Peyer's patch (tissue), 4 donors: ENCODE measurements around the gene CD33. TPM values are rescaled to one million over a fixed set of nuclear protein-coding genes. Genes with fewer than 3 reads are reported as not detected.
"Not testable (repeated sequence)": the region's sequence is repeated elsewhere in the genome, so short reads cannot be mapped to it uniquely, and the experiment has no call there.

Experiments
- DNase-seq, 3 donors: peaks; one replicate each; pipeline ENCODE4 v3.0.0-alpha.2; 2017 to 2019
- H3K27ac ChIP-seq, 4 donors: fragments of 200-600 bp; sonication (generic); one replicate each; pipeline ENCODE4 v1.5.1; 2016 to 2019
- H3K27me3 ChIP-seq, 2 donors: fragments of 200-600 bp; sonication (generic); one replicate each; pipeline ENCODE4 v1.5.1; 2019
- H3K36me3 ChIP-seq, 3 donors: fragments of 200-600 bp; sonication (generic); one replicate each; pipeline ENCODE4 v1.5.1; 2016 to 2019
- H3K4me1 ChIP-seq, 4 donors: fragments of 200-600 bp; sonication (generic); one replicate each; pipeline ENCODE4 v1.5.1; 2016 to 2019
- H3K4me3 ChIP-seq, 4 donors: fragments of 200-600 bp; sonication (generic); 1 replicate in 3 of 4; 2 replicates in 1 of 4; pipeline ENCODE4 v1.5.1; 2016 to 2019; ENCODE audit warnings: mild to moderate bottlenecking in 1 of 4
- H3K9me3 ChIP-seq, 4 donors: fragments of 200-600 bp; sonication (generic); one replicate each; pipeline ENCODE4 v1.5.1; 2016 to 2019; ENCODE audit warnings: mild to moderate bottlenecking in 1 of 4
- POLR2A ChIP-seq, 2 donors: fragments of 450-650 bp; IDR thresholded peaks; one replicate each; pipeline ENCODE4 v1.5.1; 2017; ENCODE audit warnings: antibody characterized with exemption in 2 of 2, mild to moderate bottlenecking in 2 of 2, moderate library complexity in 2 of 2
- total RNA-seq, 4 donors: library from RNA; depleted of rRNA; stranded (reverse); fragments of >200 nt; gene quantifications; one replicate each; pipeline ENCODE4 v1.1.0, GENCODE V29; 2016
- TF ChIP-seq, protein P1 (sequence below), 6 experiments: fragments of 450-650 bp in 4 of 6; fragments of 200-600 bp in 2 of 6; sonication (generic) in 1 of 6; IDR thresholded peaks; one replicate each; pipeline ENCODE4 v1.5.1; 2017 to 2019; ENCODE audit warnings: antibody characterized with exemption in 6 of 6, mild to moderate bottlenecking in 3 of 6, moderate library complexity in 1 of 6

CD33 gene
- total RNA-seq, 4 donors from 2014 or later: 0.88 to 22.3 (median 2.4) TPM; not detected in 1

DNA sequence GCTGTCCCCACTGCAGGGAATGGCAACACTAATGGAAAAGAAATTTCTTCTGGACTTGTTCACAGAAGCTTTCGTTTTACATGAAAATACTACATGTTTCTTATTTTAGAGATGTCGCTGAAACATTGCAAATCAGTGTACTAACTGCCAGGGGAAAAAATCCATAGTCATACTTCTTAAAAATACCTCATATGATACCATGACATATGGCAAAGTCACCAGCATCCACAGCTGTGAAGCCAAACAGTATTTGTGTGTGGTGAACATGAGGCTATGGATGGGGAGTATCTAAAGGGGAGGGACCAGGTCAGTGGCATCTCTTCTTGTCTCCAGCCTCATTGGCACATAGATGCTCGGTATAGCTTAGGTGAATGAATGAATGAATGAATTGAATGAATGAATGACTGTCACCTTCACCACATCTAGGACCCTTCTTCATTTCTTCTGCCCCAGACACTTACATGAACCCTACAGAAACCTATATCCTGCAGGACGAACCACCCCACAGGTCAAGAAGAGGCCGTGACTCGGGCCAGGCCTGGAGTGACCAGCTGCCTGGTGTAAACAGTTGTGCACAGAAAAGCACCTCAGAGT lies 14.6 kb upstream of the CD33 start:
- Histone ChIP-seq H3K27me3 (no peaks in the 10 kb centered on the region), H3K9me3 (no peaks in the 10 kb centered on the region), H3K4me3 (no peak overlapping the region), H3K36me3 (no peaks in the 10 kb centered on the region), H3K27ac (no peak overlapping the region), H3K4me1 (no peaks in the 10 kb centered on the region)
- no peak for DNase-seq
- no peak for TF ChIP-seq POLR2A (IDR thresholded peaks at IDR 0.05)
- TF ChIP-seq, protein P1, sequence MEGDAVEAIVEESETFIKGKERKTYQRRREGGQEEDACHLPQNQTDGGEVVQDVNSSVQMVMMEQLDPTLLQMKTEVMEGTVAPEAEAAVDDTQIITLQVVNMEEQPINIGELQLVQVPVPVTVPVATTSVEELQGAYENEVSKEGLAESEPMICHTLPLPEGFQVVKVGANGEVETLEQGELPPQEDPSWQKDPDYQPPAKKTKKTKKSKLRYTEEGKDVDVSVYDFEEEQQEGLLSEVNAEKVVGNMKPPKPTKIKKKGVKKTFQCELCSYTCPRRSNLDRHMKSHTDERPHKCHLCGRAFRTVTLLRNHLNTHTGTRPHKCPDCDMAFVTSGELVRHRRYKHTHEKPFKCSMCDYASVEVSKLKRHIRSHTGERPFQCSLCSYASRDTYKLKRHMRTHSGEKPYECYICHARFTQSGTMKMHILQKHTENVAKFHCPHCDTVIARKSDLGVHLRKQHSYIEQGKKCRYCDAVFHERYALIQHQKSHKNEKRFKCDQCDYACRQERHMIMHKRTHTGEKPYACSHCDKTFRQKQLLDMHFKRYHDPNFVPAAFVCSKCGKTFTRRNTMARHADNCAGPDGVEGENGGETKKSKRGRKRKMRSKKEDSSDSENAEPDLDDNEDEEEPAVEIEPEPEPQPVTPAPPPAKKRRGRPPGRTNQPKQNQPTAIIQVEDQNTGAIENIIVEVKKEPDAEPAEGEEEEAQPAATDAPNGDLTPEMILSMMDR (IDR thresholded peaks at IDR 0.05): no peak

DNA sequence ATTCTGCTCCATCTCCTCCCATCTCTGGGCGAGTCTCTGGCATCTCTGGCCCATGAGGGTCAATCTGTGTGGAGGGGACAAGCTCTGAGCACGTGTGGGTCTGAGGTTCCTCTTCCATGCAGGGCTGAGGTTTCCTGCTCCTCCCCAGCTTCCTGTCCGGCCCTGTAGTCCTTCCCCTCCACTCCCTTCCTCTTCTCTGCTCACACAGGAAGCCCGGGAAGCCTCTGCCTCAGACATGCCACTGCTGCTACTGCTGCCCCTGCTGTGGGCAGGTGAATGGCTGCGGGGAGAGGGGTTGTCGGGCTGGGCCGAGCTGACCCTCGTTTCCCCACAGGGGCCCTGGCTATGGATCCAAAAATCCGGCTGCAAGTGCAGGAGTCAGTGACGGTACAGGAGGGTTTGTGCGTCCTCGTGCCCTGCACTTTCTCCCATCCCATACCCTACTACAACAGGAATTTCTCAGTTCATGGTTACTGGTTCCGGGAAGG lies 14.0 kb upstream of the CD33 start:
- H3K4me1 ChIP-seq, H3K27ac ChIP-seq, H3K9me3 ChIP-seq, H3K36me3 ChIP-seq, H3K27me3 ChIP-seq, DNase-seq: not testable (repeated sequence)
- H3K4me3 ChIP-seq: peak overlapping the region in 1 of 4 donors; percentile 17

DNA sequence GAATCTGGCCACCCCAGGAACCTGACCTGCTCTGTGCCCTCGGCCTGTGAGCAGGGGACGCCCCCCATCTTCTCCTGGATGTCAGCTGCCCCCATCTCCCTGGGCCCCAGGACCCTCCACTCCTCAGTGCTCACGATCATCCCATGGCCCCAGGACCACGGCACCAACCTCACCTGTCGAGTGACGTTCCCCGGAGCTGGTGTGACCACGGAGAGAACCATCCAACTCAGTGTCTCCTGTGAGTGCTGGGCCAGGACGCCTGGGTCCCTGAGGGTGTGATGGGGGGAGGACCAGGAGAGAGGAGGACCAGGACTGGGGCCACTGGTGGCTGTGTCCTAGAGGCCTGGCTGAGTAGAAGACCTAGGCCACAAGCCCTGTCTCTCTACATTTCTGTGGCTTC lies 13.0 kb upstream of the CD33 start:
- H3K36me3 ChIP-seq: no peaks in the 10 kb centered on the region
- H3K9me3 ChIP-seq: no peaks in the 10 kb centered on the region
- no peak for DNase-seq
- no peaks in the 10 kb centered on the region for H3K27me3 ChIP-seq
- TF ChIP-seq POLR2A (IDR thresholded peaks at IDR 0.05): no peak
- TF ChIP-seq, protein P1 (IDR thresholded peaks at IDR 0.05): no peak
- no peaks in the 10 kb centered on the region for H3K4me1 ChIP-seq
- no peak overlapping the region for H3K27ac ChIP-seq
- no peak overlapping the region for H3K4me3 ChIP-seq

DNA sequence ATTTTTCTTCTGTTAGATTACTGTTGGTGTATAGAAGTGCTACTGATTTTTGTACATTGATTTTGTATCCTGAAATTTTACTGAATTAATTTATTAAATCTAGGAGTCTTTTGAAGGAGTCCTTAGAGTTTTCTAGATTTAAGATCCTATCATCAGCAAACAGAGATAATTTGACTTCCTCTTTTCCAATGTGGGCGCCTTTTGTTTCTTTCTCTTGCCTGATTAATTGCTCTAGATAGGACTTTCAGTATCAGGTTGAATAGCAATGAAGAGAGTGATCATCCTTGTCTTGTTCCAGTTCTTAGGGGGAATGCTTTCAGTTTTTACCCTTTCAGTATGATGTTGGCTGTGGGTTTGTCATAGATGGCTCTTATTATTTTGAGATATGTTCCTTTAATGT lies 5.6 kb upstream of the CD33 start:
- Histone ChIP-seq H3K4me1 (no peaks in the 10 kb centered on the region), H3K27ac (no peak overlapping the region), H3K4me3 (no peak overlapping the region), H3K36me3 (no peaks in the 10 kb centered on the region), H3K9me3 (no peaks in the 10 kb centered on the region), H3K27me3 (no peaks in the 10 kb centered on the region)
- DNase-seq: no peak
- TF ChIP-seq POLR2A (IDR thresholded peaks at IDR 0.05): no peak
- TF ChIP-seq, protein P1 (IDR thresholded peaks at IDR 0.05): no peak

DNA sequence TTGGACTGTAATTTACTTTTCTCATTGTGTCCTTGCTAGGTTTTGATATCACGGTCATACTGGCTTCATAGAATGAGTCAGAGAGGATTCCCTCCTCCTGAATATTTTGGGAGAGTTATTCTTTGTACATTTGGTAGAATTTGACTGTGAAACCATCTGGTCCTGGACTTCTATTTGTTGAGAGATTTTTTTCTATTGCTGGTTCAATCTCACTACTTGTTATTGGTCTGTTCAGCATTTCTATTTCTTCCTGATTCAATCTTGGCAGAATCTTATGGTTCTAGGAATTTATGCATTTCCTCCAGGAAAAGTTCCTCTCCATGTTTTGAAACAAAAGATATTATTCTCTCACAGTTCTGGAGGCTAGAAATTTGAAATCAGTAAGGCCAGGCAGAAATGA lies 4.9 kb upstream of the CD33 start:
- Histone ChIP-seq H3K4me1 (no peaks in the 10 kb centered on the region), H3K4me3 (no peak overlapping the region), H3K36me3 (no peaks in the 10 kb centered on the region), H3K9me3 (no peaks in the 10 kb centered on the region), H3K27me3 (no peaks in the 10 kb centered on the region), H3K27ac (no peak overlapping the region)
- DNase-seq: no peak
- TF ChIP-seq, protein P1 (IDR thresholded peaks at IDR 0.05): no peak
- TF ChIP-seq POLR2A (IDR thresholded peaks at IDR 0.05): no peak

DNA sequence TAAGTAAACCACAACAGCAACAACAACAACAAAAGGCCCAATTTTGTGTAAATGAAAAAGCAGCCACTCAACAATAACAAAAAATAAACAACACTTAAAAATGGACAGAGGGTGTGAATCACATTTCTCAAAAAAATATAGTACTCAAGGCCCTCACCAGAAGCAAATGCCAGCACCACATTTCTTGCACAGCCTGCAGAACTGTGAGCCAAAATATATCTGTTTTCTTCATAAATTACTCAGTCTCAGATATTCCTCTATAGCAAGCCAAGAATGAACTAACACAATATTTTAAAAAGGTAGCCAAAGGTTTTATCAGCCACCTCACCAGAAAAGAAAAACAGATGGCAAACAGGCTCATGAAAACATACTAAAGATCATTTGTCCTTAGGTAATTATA lies 3.9 kb upstream of the CD33 start:
- DNase-seq: no peak
- no peak overlapping the region for H3K4me3 ChIP-seq
- no peaks in the 10 kb centered on the region for H3K27me3 ChIP-seq
- H3K4me1 ChIP-seq: no peaks in the 10 kb centered on the region
- H3K36me3 ChIP-seq: no peaks in the 10 kb centered on the region
- no peak overlapping the region for H3K27ac ChIP-seq
- no peak for TF ChIP-seq POLR2A (IDR thresholded peaks at IDR 0.05)
- TF ChIP-seq, protein P1 (IDR thresholded peaks at IDR 0.05): no peak
- no peaks in the 10 kb centered on the region for H3K9me3 ChIP-seq
